Fibroblast of lung (primary cell): ENCODE results near the gene NUDT7. TPM values are rescaled to one million over a fixed set of nuclear protein-coding genes. Genes with fewer than 3 reads are reported as not detected.
A peak's percentile ranks its signal among the peaks of the same experiment; 100 is the strongest.

Experiments
- DNase-seq, 2 donors: peaks; one replicate each; pipeline versions ENCODE4 v3.0.0 to v3.0.0-alpha.2; 2010; ENCODE audit warnings: low read depth in 2 of 2
- H2AFZ ChIP-seq: 2 replicates; pipeline ENCODE4 v1.5.1; 2012; ENCODE audit warnings: low read length, control low read depth, inconsistent platforms
- H3K27ac ChIP-seq: 2 replicates; pipeline ENCODE4 v1.5.1; 2011; ENCODE audit warnings: low read length, control low read depth; ENCODE audit not compliant: insufficient read depth
- H3K27me3 ChIP-seq: 2 replicates; pipeline ENCODE4 v1.5.1; 2011; ENCODE audit warnings: mild to moderate bottlenecking, low read length; ENCODE audit not compliant: control insufficient read depth, insufficient read depth
- H3K36me3 ChIP-seq: 2 replicates; pipeline ENCODE4 v1.5.1; 2011; ENCODE audit warnings: low read length; ENCODE audit not compliant: control insufficient read depth, insufficient read depth
- H3K4me1 ChIP-seq: 2 replicates; pipeline ENCODE4 v1.5.1; 2011; ENCODE audit warnings: low read length; ENCODE audit not compliant: control insufficient read depth, insufficient read depth; ENCODE audit errors: extremely low read depth
- H3K4me2 ChIP-seq: 2 replicates; pipeline ENCODE4 v1.5.1; 2011; ENCODE audit warnings: low read length, control low read depth; ENCODE audit not compliant: insufficient read depth; ENCODE audit errors: extremely low read depth
- H3K4me3 ChIP-seq, 4 experiments: fragments of 200-600 bp in 1 of 4; sonication (generic) in 1 of 4; replicated peaks in 1 of 4; 2 replicates each; pipeline ENCODE4 v1.5.1; 2011 to 2016; ENCODE audit warnings: low read length in 4 of 4, low read depth in 3 of 4, mild to moderate bottlenecking in 3 of 4, control low read depth in 2 of 4, inconsistent platforms in 1 of 4, mixed read lengths in 1 of 4; ENCODE audit not compliant: insufficient read depth in 1 of 4; ENCODE audit errors: control extremely low read depth in 1 of 4
- H3K79me2 ChIP-seq: 2 replicates; pipeline ENCODE4 v1.5.1; 2012; ENCODE audit warnings: mild to moderate bottlenecking, low read length, inconsistent platforms; ENCODE audit not compliant: control insufficient read depth, insufficient read depth
- H3K9ac ChIP-seq: 2 replicates; pipeline ENCODE4 v1.5.1; 2011; ENCODE audit warnings: mild to moderate bottlenecking, low read length, control low read depth; ENCODE audit not compliant: insufficient read depth
- H3K9me3 ChIP-seq: 2 replicates; pipeline ENCODE4 v1.5.1; 2012; ENCODE audit warnings: low read depth, low read length; ENCODE audit not compliant: control insufficient read depth, insufficient read depth
- H4K20me1 ChIP-seq: 2 replicates; pipeline ENCODE4 v1.5.1; 2011; ENCODE audit warnings: low read length; ENCODE audit not compliant: control insufficient read depth, insufficient read depth; ENCODE audit errors: extremely low read depth
- EZH2 ChIP-seq: IDR thresholded peaks from 2 replicates; pipeline ENCODE4 v1.5.1; 2012; ENCODE audit warnings: low read length, control low read depth, mild to moderate bottlenecking; ENCODE audit errors: missing control alignments
- polyA plus RNA-seq, 2 donors: library from polyadenylated mRNA; depleted of rRNA in 1 of 2; stranded (reverse) in 1 of 2; unstranded in 1 of 2; fragments of >200 nt; gene quantifications; 2 replicates each; pipeline ENCODE4 v1.2.1, GENCODE V29; 2011 to 2012; ENCODE audit warnings: missing spikeins in 1 of 2
- total RNA-seq: library from RNA; depleted of rRNA; stranded (reverse); fragments of >200 nt; gene quantifications from 2 replicates; pipeline ENCODE4 v1.2.1, GENCODE V29; 2014
- TF ChIP-seq, protein P1 (sequence below), 2 donors: IDR thresholded peaks in 1 of 2; conservative IDR thresholded peaks in 1 of 2; 1 replicate in 1 of 2; 2 replicates in 1 of 2; pipeline ENCODE4 v1.5.1; 2011 to 2012; ENCODE audit warnings: low read length in 2 of 2, control low read depth in 1 of 2, inconsistent platforms in 1 of 2, low read depth in 1 of 2, mild to moderate bottlenecking in 1 of 2

Gene NUDT7
- total and polyA plus RNA-seq, 2 donors (not counting 1 experiment from before 2014, with no cell fraction given), result 15.2 to 21.5 TPM

DNA sequence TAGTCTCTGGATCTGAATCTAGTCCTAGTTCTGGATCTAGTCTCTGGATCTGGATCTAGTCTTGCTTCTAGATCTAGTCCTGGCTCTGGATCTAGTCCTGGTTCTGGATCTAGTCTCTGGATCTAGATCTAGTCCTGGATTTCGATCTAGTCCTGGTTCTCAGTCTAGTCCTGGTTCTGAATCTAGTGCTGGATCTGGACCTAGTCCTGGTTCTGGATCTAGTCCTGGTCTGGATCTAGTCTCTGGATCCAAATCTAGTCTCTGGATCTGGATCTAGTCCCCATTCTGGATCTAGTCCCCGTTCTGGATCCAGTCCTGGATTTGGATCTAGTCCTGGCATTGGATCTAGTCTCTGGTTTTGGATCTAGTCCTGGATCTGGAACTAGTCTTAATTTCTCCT, 36.2 kb downstream of the NUDT7 start:
- Histone ChIP-seq H3K4me1 (no peaks in the 10 kb centered on the region), H2AFZ (no peak overlapping the region), H3K9ac (no peak overlapping the region), H3K27me3 (no peaks in the 10 kb centered on the region), H3K4me2 (no peak overlapping the region), H3K36me3 (no peaks in the 10 kb centered on the region), H3K27ac (no peak overlapping the region), H4K20me1 (no peaks in the 10 kb centered on the region), H3K4me3 (no peak overlapping the region), H3K79me2 (no peaks in the 10 kb centered on the region), H3K9me3 (no peaks in the 10 kb centered on the region)
- no peak for DNase-seq
- TF ChIP-seq, protein P1, sequence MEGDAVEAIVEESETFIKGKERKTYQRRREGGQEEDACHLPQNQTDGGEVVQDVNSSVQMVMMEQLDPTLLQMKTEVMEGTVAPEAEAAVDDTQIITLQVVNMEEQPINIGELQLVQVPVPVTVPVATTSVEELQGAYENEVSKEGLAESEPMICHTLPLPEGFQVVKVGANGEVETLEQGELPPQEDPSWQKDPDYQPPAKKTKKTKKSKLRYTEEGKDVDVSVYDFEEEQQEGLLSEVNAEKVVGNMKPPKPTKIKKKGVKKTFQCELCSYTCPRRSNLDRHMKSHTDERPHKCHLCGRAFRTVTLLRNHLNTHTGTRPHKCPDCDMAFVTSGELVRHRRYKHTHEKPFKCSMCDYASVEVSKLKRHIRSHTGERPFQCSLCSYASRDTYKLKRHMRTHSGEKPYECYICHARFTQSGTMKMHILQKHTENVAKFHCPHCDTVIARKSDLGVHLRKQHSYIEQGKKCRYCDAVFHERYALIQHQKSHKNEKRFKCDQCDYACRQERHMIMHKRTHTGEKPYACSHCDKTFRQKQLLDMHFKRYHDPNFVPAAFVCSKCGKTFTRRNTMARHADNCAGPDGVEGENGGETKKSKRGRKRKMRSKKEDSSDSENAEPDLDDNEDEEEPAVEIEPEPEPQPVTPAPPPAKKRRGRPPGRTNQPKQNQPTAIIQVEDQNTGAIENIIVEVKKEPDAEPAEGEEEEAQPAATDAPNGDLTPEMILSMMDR (conservative IDR thresholded peaks at IDR 0.05 in 1 of 2, IDR thresholded peaks at IDR 0.05 in 1 of 2; ENCODE audit: low read depth in 1 of 2, low read length in 2 of 2), result no peak
- TF ChIP-seq EZH2, result no peak

DNA sequence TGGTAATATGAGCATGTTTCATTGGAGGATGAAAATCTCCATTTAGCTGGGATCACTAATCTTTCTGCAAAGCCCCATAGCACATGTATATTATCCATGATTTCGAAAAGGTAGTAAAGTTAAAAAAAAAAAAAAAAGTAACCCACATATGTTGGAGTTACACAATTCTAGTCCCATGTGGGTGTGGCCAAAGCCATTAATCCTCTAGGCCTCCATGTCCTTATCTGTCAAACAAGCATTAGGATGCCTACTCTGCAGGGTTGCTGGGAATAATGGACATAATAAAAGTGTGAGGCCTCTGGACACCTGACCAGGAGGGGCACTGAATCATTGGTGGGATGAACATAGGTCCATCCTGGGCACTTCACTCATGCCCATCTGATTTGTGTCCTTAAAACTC, 36.9 kb downstream of the NUDT7 start:
- Histone ChIP-seq H2AFZ (no peak overlapping the region), H3K36me3 (no peaks in the 10 kb centered on the region), H3K4me2 (no peak overlapping the region), H3K27ac (no peak overlapping the region), H3K9ac (no peak overlapping the region), H3K27me3 (no peaks in the 10 kb centered on the region), H3K9me3 (no peaks in the 10 kb centered on the region), H3K4me3 (no peak overlapping the region), H3K4me1 (no peaks in the 10 kb centered on the region), H4K20me1 (no peaks in the 10 kb centered on the region), H3K79me2 (no peaks in the 10 kb centered on the region)
- TF ChIP-seq, protein P1 (conservative IDR thresholded peaks at IDR 0.05 in 1 of 2, IDR thresholded peaks at IDR 0.05 in 1 of 2; ENCODE audit: low read depth in 1 of 2, low read length in 2 of 2), result no peak
- TF ChIP-seq EZH2, result no peak
- DNase-seq, result no peak

DNA sequence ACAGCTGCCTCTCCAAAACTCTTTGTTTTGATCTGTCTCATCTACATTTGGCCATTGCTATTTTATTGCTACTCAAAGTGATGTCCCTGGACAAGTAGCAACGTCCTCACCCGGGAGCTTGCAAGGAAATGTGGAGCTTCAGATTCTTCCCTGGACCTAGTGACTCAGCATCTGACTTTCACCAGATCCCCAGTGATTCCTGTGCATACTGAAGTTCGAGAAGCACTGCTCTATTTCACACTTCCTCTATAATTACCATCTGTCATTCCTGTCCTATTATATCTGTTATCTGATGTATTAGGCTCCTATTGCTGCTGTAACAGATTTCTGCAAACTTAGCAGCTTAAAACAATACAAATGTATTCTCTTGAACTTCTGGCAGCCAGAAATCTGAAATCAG, 37.5 kb downstream of the NUDT7 start:
- Histone ChIP-seq H3K9ac (no peak overlapping the region), H3K4me2 (no peak overlapping the region), H3K27me3 (no peaks in the 10 kb centered on the region), H3K4me3 (no peak overlapping the region), H3K4me1 (no peaks in the 10 kb centered on the region), H2AFZ (no peak overlapping the region), H3K27ac (no peak overlapping the region), H3K79me2 (no peaks in the 10 kb centered on the region), H3K36me3 (no peaks in the 10 kb centered on the region), H4K20me1 (no peaks in the 10 kb centered on the region), H3K9me3 (no peaks in the 10 kb centered on the region)
- peak; percentile 22 to 30 for DNase-seq
- no peak for TF ChIP-seq EZH2
- TF ChIP-seq, protein P1 (conservative IDR thresholded peaks at IDR 0.05 in 1 of 2, IDR thresholded peaks at IDR 0.05 in 1 of 2; ENCODE audit: low read depth in 1 of 2, low read length in 2 of 2), result no peak
